GM23338 (cell line): Measurements from ENCODE around the gene EXTL1. TPM values are rescaled to one million over a fixed set of nuclear protein-coding genes. Genes with fewer than 3 reads are reported as not detected.

Source experiments
- ATAC-seq: fragments of 200-7000 bp; cut with Tn5 transposase; 3 replicates; pipeline ENCODE4 v1.9.1; 2020
- DNase-seq: peaks from one replicate; pipeline ENCODE4 v3.0.0-alpha.2; 2015; ENCODE audit warnings: low spot score
- H2AFZ ChIP-seq: fragments of 200-600 bp; sonication (generic); 2 replicates; pipeline ENCODE4 v1.8.0; 2016; ENCODE audit warnings: antibody characterized with exemption, mild to moderate bottlenecking, moderate library complexity
- H3F3A ChIP-seq: fragments of 200-600 bp; sonication (generic); replicated peaks from 2 replicates; pipeline ENCODE4 v1.8.0; 2017; ENCODE audit warnings: antibody characterized with exemption, mixed run types, low read depth
- H3K27ac ChIP-seq: fragments of 200-600 bp; sonication (generic); 2 replicates; pipeline ENCODE4 v1.6.1; 2016; ENCODE audit warnings: low read depth
- H3K27me3 ChIP-seq: fragments of 200-600 bp; sonication (generic); 2 replicates; pipeline ENCODE4 v1.8.0; 2016; ENCODE audit warnings: mild to moderate bottlenecking, mixed run types, moderate library complexity; ENCODE audit not compliant: insufficient read depth
- H3K36me3 ChIP-seq: fragments of 200-600 bp; sonication (generic); 2 replicates; pipeline ENCODE4 v1.8.0; 2016; ENCODE audit warnings: mild to moderate bottlenecking; ENCODE audit not compliant: insufficient read depth
- H3K4me1 ChIP-seq: fragments of 200-600 bp; sonication (generic); 2 replicates; pipeline ENCODE4 v1.8.0; 2016; ENCODE audit warnings: mild to moderate bottlenecking, moderate library complexity; ENCODE audit not compliant: insufficient read depth
- H3K4me2 ChIP-seq: fragments of 200-600 bp; sonication (generic); 2 replicates; pipeline ENCODE4 v1.7.1; 2017; ENCODE audit warnings: mixed run types
- H3K4me3 ChIP-seq: fragments of 200-600 bp; sonication (generic); 2 replicates; pipeline ENCODE4 v1.6.1; 2016; ENCODE audit warnings: mixed run types
- H3K79me2 ChIP-seq: fragments of 200-600 bp; sonication (generic); replicated peaks from 2 replicates; pipeline ENCODE4 v1.8.0; 2017; ENCODE audit warnings: mild to moderate bottlenecking; ENCODE audit not compliant: insufficient read depth
- H3K9me2 ChIP-seq: fragments of 200-600 bp; sonication (generic); 2 replicates; pipeline ENCODE4 v1.8.0; 2017; ENCODE audit not compliant: insufficient read depth
- H4K20me1 ChIP-seq: fragments of 200-600 bp; sonication (generic); replicated peaks from 2 replicates; pipeline ENCODE4 v1.8.0; 2017; ENCODE audit warnings: mild to moderate bottlenecking; ENCODE audit not compliant: insufficient read depth
- H3K27ac Mint-ChIP-seq: 2 replicates; pipeline ENCODE4 v1.8.0; 2020; ENCODE audit warnings: inconsistent platforms, mild to moderate bottlenecking, moderate library complexity, mixed read lengths
- H3K27me3 Mint-ChIP-seq: 3 replicates; pipeline ENCODE4 v1.8.0; 2022; ENCODE audit warnings: low read depth, mild to moderate bottlenecking, moderate library complexity, mixed read lengths, inconsistent platforms; ENCODE audit not compliant: insufficient read depth, poor library complexity
- H3K36me3 Mint-ChIP-seq: 3 replicates; pipeline ENCODE4 v1.8.0; 2021; ENCODE audit warnings: low read depth, mild to moderate bottlenecking, inconsistent platforms, moderate library complexity, mixed read lengths
- H3K4me1 Mint-ChIP-seq: 3 replicates; pipeline ENCODE4 v1.8.0; 2020; ENCODE audit warnings: mild to moderate bottlenecking, inconsistent platforms, mixed read lengths
- H3K4me3 Mint-ChIP-seq: 3 replicates; pipeline ENCODE4 v1.8.0; 2021; ENCODE audit warnings: moderate library complexity, mild to moderate bottlenecking, inconsistent platforms, mixed read lengths
- H3K9me3 Mint-ChIP-seq: 3 replicates; pipeline ENCODE4 v1.8.0; 2020; ENCODE audit warnings: moderate library complexity, mild to moderate bottlenecking, inconsistent platforms, mixed read lengths
- CREB1 ChIP-seq: fragments of 250-450 bp; sonication (Bioruptor Pico); IDR thresholded peaks from 2 replicates; pipeline ENCODE4 v1.5.0; 2020; ENCODE audit warnings: low read depth, mild to moderate bottlenecking, moderate library complexity
- CTCF ChIP-seq, 2 experiments: fragments of 200-600 bp in 1 of 2; sonication (generic) in 1 of 2; conservative IDR thresholded peaks; 2 replicates each; pipeline versions ENCODE4 v1.5.1 to v1.6.1; 2016 to 2017; ENCODE audit warnings: antibody characterized with exemption in 2 of 2, low read depth in 2 of 2, mild to moderate bottlenecking in 2 of 2, moderate library complexity in 1 of 2
- ETS1 ChIP-seq: IDR thresholded peaks from 2 replicates; pipeline ENCODE4 v1.6.1; 2016; ENCODE audit warnings: antibody characterized with exemption
- EZH2 ChIP-seq: fragments of 200-600 bp; sonication (generic); IDR thresholded peaks from one replicate; pipeline ENCODE4 v1.8.0; 2017; ENCODE audit warnings: antibody characterized with exemption, mild to moderate bottlenecking, low read depth; ENCODE audit not compliant: unreplicated experiment
- EZH2phosphoT487 ChIP-seq: fragments of 200-600 bp; sonication (generic); IDR thresholded peaks from one replicate; pipeline ENCODE4 v1.8.1; 2018; ENCODE audit warnings: antibody characterized with exemption; ENCODE audit not compliant: unreplicated experiment
- JUNB ChIP-seq: IDR thresholded peaks from one replicate; pipeline ENCODE4 v1.6.1; 2016; ENCODE audit warnings: antibody characterized with exemption; ENCODE audit not compliant: unreplicated experiment
- NANOG ChIP-seq: IDR thresholded peaks from 2 replicates; pipeline ENCODE4 v1.6.1; 2016; ENCODE audit warnings: antibody characterized with exemption, borderline replicate concordance
- POLR2AphosphoS5 ChIP-seq: IDR thresholded peaks from 2 replicates; pipeline ENCODE4 v1.6.1; 2016; ENCODE audit warnings: antibody characterized with exemption, low read depth
- REST ChIP-seq: IDR thresholded peaks from one replicate; pipeline ENCODE4 v1.6.1; 2018; ENCODE audit warnings: antibody characterized with exemption; ENCODE audit not compliant: unreplicated experiment
- STAT1 ChIP-seq: IDR thresholded peaks from one replicate; pipeline ENCODE4 v1.6.1; 2016; ENCODE audit warnings: antibody characterized with exemption; ENCODE audit not compliant: unreplicated experiment
- ZNF114 ChIP-seq: fragments of 250-450 bp; sonication (Bioruptor Pico); IDR thresholded peaks from 2 replicates; pipeline ENCODE4 v1.5.0; 2020; ENCODE audit warnings: mild to moderate bottlenecking, moderate library complexity
- ZNF331 ChIP-seq: fragments of 250-450 bp; sonication (Bioruptor Pico); IDR thresholded peaks from 2 replicates; pipeline ENCODE4 v1.5.0; 2020; ENCODE audit warnings: low read depth, mild to moderate bottlenecking, moderate library complexity
- ZNF462 ChIP-seq: fragments of 250-450 bp; sonication (Bioruptor Pico); IDR thresholded peaks from 2 replicates; pipeline ENCODE4 v1.5.0; 2020; ENCODE audit warnings: mild to moderate bottlenecking, moderate library complexity
- polyA plus RNA-seq: library from polyadenylated mRNA; unstranded; fragments of >200 nt; fragmentation: Nextera tagmentation; extraction: Ambion mirVana; gene quantifications from 2 replicates; pipeline ENCODE4 v1.2.1, GENCODE V29; 2016
- total RNA-seq: library from RNA; depleted of rRNA; stranded (reverse); fragments of >200 nt; shearing (Covaris generic); gene quantifications from 2 replicates; pipeline ENCODE4 v1.2.3, GENCODE V29; 2014

EXTL1 gene
- total and polyA plus RNA-seq, 2 experiments from 2014 or later = 0.37 to 1.2 TPM

GRCh38 chr1:26049531-26050247 is 28.1 kb downstream of the EXTL1 start:
- TF ChIP-seq JUNB (no peak), ZNF331 (CRISPR knock-in tag) (no peak), REST (no peak), CREB1 (CRISPR knock-in tag) (no peak), ETS1 (no peak), ZNF114 (CRISPR knock-in tag) (no peak), ZNF462 (no peak), CTCF (conservative IDR thresholded peaks at IDR 0.05; ENCODE audit: low read depth in 2 of 2) (no peak), EZH2phosphoT487 (no peak), EZH2 (no peak), POLR2AphosphoS5 (no peak), STAT1 (no peak), NANOG (no peak)
- no peak overlapping the region for H3K27ac Mint-ChIP-seq
- peaks cover 62% of the 10 kb centered on the region for H3K27me3 ChIP-seq
- H3K4me3 Mint-ChIP-seq = no peak overlapping the region
- peaks cover 29% of the 10 kb centered on the region for H3K27me3 Mint-ChIP-seq
- H3K9me2 ChIP-seq = no peaks in the 10 kb centered on the region
- 0 out of 2 replicates have a peak, but pooled peaks cover 4% of the 10 kb centered on the region for H4K20me1 ChIP-seq
- H3K4me2 ChIP-seq = no peak overlapping the region
- no peaks in the 10 kb centered on the region for H3F3A ChIP-seq
- H3K4me1 ChIP-seq = no peaks in the 10 kb centered on the region
- no peak overlapping the region for H3K27ac ChIP-seq
- H3K79me2 ChIP-seq = no peaks in the 10 kb centered on the region
- DNase-seq (no peak), ATAC-seq (no peak)
- no peaks in the 10 kb centered on the region for H3K36me3 ChIP-seq
- no peak overlapping the region for H3K4me3 ChIP-seq
- H3K4me1 Mint-ChIP-seq = peaks cover 7% of the 10 kb centered on the region; the same call in 2 of the 3 replicates
- no peaks in the 10 kb centered on the region for H3K9me3 Mint-ChIP-seq
- no peak overlapping the region for H2AFZ ChIP-seq
- H3K36me3 Mint-ChIP-seq = no peaks in the 10 kb centered on the region
